Occipital lobe (tissue), 2 donors: Measurements from ENCODE around the gene TMEM178B. TPM values are rescaled to one million over a fixed set of nuclear protein-coding genes. Genes with fewer than 3 reads are reported as not detected.

Source experiments
- DNase-seq: peaks from one replicate; lab custom pipeline; 2025; lab: John Stamatoyannopoulos, UW
- total RNA-seq: library from RNA; depleted of rRNA; stranded (reverse); fragments of >200 nt; gene quantifications from one replicate; pipeline ENCODE4 v1.2.3, GENCODE V29; 2014

Gene TMEM178B
- total RNA-seq, 1 donor from 2014 or later: 50.7 TPM

GRCh38 chr7:141349804-141350203, 275.9 kb downstream of the TMEM178B start:
- no peak for DNase-seq

- DNase-seq: no peak
Measured at GRCh38 chr7:141351175-141351574, 277.3 kb downstream of the TMEM178B start.

- DNase-seq: no peak
Measured at GRCh38 chr7:141352955-141353354, 279.1 kb downstream of the TMEM178B start.

DNA sequence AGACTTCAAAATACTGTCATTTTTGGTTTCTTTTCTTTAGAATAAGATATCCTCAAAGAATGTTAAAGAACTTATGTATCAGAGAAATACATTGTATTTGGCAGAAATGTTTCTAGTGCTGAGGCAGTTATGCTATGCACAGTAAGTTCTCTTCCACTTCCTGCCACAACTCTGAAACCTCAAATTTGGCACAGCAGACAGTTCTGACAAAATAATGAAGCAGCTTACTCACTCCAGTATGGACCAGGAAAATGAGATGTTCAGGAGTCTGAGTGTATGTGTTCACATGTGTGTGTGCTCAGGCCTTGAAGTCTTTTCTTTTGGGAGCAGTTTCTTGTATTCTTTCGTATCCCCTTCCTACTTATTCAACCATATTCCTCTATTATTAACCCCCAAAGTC, 280.4 kb downstream of the TMEM178B start:
- no peak for DNase-seq

GRCh38 chr7:141355032-141355431, 281.2 kb downstream of the TMEM178B start:
- DNase-seq: no peak

- no peak for DNase-seq
Measured at GRCh38 chr7:141356161-141356560, 282.3 kb downstream of the TMEM178B start.

DNA sequence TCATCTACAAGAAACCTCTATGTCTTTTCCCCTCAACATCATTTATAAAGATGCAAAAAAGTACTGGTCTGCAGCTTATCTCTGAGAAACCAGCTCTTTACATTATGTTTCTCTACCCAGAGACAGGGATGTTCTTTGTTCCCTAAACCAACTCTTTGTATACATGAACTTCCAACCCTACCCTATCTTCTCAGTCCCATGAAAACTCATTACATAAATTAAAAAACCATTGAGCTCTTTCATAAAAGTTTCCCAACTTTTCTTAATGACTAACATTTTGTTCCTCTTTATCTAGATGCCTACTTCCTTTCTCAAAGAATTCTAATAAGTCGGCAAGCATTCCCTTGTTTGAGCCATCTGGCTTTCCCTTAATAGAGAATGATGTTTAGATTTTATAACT, 284.5 kb downstream of the TMEM178B start:
- no peak for DNase-seq

GRCh38 chr7:141359262-141359661, 285.4 kb downstream of the TMEM178B start:
- DNase-seq: no peak

DNA sequence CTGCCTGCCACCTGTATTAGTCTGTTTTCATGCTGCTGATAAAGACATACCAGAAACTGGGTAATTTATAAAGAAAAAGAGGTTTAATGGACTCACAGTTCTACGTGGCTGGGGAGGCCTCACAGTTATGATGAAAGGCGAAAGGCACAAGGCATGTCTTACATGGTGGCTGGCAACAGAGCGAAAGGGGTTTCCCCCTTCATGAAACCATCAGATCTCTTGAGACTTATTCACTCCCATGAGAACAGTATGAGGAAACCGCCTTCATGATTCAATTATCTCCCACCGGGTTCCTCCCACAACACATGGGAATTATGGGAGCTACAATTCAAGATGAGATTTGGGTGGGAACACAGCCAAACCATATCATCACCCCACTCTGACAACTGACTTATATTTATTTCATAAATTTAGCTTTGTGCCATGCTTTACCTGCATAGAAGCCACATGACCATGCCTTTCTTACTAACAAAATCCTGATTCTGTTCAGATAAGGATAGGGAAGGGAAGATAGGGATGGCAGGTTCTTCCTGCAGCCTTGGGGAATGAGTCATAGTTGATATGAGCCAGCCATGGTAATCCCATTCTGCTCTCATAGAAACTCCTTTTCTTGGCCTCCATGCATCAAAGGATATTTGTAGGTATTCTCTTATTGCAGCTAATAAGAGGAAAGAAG, 286.0 kb downstream of the TMEM178B start:
- no peak for DNase-seq

DNA sequence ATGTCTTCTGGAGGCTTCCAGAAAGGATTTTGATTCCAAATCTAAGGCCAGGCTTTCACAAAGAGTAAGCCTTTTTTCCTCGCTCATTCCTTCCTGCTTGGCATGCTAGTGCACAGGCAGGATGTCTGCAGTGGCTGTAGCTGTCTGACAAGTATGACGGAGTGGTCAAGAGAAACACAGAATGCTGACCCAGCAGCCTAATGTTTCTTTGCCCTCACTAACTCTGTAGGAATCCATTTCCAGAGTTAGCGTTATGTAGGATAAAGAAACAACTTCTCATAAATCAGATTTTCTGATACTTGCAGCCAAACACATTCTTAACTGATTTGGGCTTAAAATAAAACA, 286.5 kb downstream of the TMEM178B start:
- no peak for DNase-seq

DNA sequence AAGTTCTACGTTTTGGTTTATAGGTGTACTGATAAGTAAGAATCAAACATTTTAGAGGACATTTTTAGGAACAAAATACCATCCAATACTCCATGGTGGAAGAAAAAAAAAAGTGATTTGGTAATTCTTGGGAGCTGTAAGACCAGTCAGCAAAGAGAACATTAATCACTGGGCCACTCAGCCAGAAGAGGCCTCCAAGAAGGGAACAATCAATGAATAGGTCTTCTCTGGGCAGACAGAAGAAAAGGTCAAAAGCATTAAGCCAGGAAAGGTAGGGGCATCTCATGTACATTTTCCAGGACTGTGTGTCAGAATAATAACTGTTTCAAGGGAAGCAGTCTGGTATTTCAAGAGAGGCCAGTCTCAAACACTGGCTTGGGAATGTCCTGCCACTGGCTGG, 286.9 kb downstream of the TMEM178B start:
- DNase-seq: no peak

DNA sequence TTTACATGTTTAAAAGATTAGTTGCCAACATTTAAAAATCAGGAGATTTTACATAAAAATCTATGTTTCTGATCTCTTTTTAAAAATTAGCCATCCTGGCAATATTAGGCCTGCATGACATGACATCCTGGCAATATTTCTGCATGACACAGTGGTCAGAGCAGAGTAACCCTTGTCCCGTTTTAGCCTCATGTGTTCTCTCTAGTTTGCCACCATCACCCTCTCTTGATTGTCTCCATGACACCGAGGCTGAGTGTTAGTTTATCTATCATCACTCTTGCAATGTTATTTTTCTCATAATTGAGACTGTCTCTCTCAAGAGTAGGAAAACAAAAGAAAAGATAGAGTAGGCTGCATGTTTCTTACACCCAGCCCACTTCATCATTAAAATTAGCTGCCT, 287.6 kb downstream of the TMEM178B start:
- no peak for DNase-seq

- DNase-seq: no peak
Measured at GRCh38 chr7:141361960-141362359, 288.1 kb downstream of the TMEM178B start.

- no peak for DNase-seq
Measured at GRCh38 chr7:141362580-141363435, 288.9 kb downstream of the TMEM178B start.

GRCh38 chr7:141363748-141364147, 289.9 kb downstream of the TMEM178B start:
- no peak for DNase-seq

GRCh38 chr7:141366091-141366621, 292.3 kb downstream of the TMEM178B start:
- no peak for DNase-seq

- no peak for DNase-seq
Measured at GRCh38 chr7:141369422-141369821, 295.6 kb downstream of the TMEM178B start.

DNA sequence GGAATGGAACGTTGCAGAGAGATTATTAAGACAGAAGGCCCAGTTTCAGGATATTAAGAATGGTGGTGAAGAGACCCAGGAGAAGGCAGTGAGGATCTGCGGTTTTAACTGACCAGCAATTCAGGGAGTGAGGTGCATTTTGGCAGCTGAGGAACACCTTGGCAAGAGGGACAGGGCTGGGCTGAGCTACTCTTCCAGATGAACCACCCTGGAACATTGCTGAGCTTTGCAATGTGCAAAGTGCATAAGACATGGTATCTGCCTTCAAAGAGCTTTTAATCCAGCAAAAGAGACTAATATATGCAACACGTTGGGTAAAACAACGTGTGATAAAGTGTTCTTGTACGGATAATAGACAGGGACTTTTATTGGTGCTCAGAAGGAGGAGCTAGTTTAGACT, 296.3 kb downstream of the TMEM178B start:
- no peak for DNase-seq

GRCh38 chr7:141370650-141371049, 296.8 kb downstream of the TMEM178B start:
- DNase-seq: no peak

GRCh38 chr7:141374425-141374824, 300.6 kb downstream of the TMEM178B start:
- no peak for DNase-seq

DNA sequence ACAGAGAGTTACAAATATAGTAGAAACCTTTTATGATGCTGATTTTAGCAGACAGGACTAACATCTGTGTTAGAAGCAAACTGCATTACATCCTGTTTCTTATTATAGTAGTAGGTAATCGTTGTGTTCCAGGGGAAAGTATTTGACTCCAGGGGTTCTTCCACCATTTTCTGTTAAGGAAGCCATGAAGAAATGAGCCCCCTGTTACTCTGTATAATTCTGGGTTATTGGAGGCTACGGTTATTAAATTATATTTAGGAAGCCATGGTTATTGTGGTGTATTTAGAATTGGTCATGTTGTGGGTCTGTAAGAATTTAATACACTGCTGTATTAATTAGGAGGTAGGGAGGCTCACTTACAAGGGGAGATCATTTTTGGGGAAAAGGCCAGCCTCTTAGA, 301.6 kb downstream of the TMEM178B start:
- DNase-seq: no peak

GRCh38 chr7:141377906-141378305, 304.0 kb downstream of the TMEM178B start:
- DNase-seq: no peak

DNA sequence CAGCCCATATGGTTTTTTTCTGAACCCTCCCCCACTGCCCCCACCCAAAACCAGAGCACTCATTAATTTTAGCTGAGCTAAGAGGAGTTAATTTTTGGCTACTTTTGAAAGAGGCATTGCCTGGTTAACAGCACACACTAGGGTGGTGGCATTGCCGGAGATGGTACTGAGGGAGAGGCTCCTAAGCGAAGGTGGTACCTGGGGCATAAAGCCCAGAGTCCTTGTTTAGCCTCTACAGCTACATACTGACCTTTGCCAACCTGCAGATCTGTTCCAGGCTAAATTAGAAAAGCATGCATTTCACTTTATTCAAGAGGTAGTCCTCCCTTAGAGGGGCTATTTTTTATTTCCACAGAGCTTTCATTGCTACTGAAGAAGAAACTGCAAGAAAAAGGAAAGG, 304.5 kb downstream of the TMEM178B start:
- DNase-seq: no peak
